GM12891 (cell line): ENCODE measurements around the gene TNPO2. TPM values are rescaled to one million over a fixed set of nuclear protein-coding genes. Genes with fewer than 3 reads are reported as not detected.

Source experiments
- DNase-seq: peaks from one replicate; pipeline ENCODE4 v3.0.0; 2011; ENCODE audit warnings: low spot score; ENCODE audit not compliant: insufficient read length
- FAIRE-seq: peaks from 2 replicates; lab custom pipeline; 2011; peaks lifted over from hg19 to GRCh38; lab: Jason Lieb, UNC
- PAX5 ChIP-seq: IDR thresholded peaks from 2 replicates; pipeline ENCODE4 v1.6.1; 2011; ENCODE audit warnings: low read length, moderate library complexity, mild to moderate bottlenecking; ENCODE audit not compliant: insufficient read depth, severe bottlenecking
- POLR2A ChIP-seq: IDR thresholded peaks from 2 replicates; pipeline ENCODE4 v1.6.1; 2011; ENCODE audit warnings: low read depth, low read length, control low read depth
- POLR2AphosphoS5 ChIP-seq: IDR thresholded peaks from 2 replicates; pipeline ENCODE4 v1.6.1; 2011; ENCODE audit warnings: low read depth, low read length, control low read depth
- POU2F2 ChIP-seq: IDR thresholded peaks from 2 replicates; pipeline ENCODE4 v1.6.1; 2011; ENCODE audit warnings: low read depth, mild to moderate bottlenecking, control low read depth, low read length, moderate library complexity
- SPI1 ChIP-seq: IDR thresholded peaks from 2 replicates; pipeline ENCODE4 v1.6.1; 2011; ENCODE audit warnings: low read depth, low read length, control low read depth
- TAF1 ChIP-seq: IDR thresholded peaks from 2 replicates; pipeline ENCODE4 v1.6.1; 2011; ENCODE audit warnings: low read depth, low read length, control low read depth
- polyA plus RNA-seq: library from polyadenylated mRNA; unstranded; fragments of >200 nt; gene quantifications from one replicate; pipeline ENCODE4 v1.2.1, GENCODE V29; 2012; ENCODE audit warnings: low read depth, missing spikeins, inconsistent platforms; ENCODE audit not compliant: missing spikeins

Gene TNPO2
- 31.1 TPM for polyA plus RNA-seq

DNA sequence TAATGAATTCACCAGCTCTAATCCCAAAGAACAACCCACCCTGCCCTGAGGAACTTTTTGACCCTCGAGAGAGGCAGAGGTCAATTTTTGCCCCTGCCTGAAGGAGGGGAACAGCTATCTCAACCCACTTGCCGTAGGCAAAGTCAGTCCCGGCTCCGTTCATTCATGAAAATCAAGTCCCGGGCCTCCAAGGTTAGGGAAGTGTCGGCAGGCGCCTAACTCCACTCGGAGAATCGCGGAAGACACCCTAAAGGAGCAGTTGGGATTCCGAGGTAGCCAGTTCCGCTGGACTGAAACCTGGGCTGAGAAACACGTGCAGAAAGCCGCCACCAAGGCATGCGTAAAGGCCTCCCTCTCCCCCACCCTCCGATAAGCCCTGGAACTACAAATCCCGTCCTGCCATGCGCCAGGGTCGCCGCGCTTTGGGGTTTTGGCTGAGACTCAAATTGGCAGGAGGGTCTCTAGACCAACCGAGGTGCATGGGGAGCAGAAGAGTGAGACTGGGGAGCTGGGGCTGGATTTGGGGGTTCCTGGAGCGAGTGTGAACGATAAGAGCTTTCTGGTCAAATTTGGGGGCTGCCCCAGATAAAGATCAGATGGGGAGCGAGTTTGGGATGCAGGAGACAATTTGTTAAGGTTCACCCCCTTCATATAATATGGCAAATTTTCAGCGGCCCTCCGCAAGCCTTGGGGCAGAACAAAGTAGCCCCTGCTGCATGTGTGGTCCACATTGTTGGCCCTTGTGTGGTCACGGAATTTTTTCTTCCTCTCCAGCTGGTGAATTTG, at the start of gene TNPO2:
TNPO2 (minus strand) TSS at position 292 of the 786 bp plus-strand sequence. CDS start 2,955 bp downstream, outside the sequence.
- DNase-seq (peak; percentile 69), FAIRE-seq (peak; percentile 95)
- peak; percentile 15; the same call in 1 of the 2 replicates for TF ChIP-seq TAF1
- TF ChIP-seq POU2F2, result no peak
- TF ChIP-seq SPI1, result 0 out of 2 replicates have a peak, but pooled peaks have one; percentile 34
- peak; percentile 23; the same call in 1 of the 2 replicates for TF ChIP-seq POLR2A
- no peak for TF ChIP-seq PAX5
- no peak for TF ChIP-seq POLR2AphosphoS5

GRCh38 chr19:12772323-12772722, 48.6 kb upstream of the TNPO2 start:
- no peak for FAIRE-seq
- DNase-seq, result no peak
- TF ChIP-seq PAX5, result no peak
- TF ChIP-seq POLR2AphosphoS5, result no peak
- TF ChIP-seq POLR2A, result no peak
- no peak for TF ChIP-seq POU2F2

GRCh38 chr19:12770922-12771321, 47.2 kb upstream of the TNPO2 start:
- FAIRE-seq, result no peak
- TF ChIP-seq SPI1 (no peak), POLR2AphosphoS5 (no peak)
- no peak for DNase-seq

DNA sequence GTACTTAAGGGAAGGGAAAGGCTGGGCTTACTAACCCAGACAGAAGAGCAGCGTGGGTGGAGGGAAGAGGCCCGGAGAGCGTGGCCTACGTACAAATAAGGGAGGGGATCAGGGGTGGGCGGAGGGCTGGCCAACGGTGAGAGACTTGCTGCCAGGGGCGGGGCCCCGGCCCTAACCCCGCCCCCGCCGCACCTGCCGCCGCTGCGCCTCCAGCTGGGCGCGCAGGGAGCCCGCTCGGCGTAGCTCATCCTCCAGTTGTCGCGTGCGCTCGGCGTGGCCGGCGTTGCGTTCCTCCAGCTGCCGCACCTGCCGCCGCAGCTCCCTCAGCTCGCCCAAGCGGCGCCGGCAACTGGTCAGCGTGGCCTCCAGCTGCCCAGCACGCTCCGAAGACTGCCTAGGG, 46.0 kb upstream of the TNPO2 start:
- DNase-seq (no peak), FAIRE-seq (no peak)
- no peak for TF ChIP-seq POLR2AphosphoS5
- TF ChIP-seq POLR2A, result no peak
- no peak for TF ChIP-seq POU2F2
- TF ChIP-seq SPI1, result no peak
- TF ChIP-seq TAF1, result no peak
- TF ChIP-seq PAX5, result no peak

- no peak for FAIRE-seq
- TF ChIP-seq TAF1 (no peak), SPI1 (no peak), POU2F2 (no peak), POLR2AphosphoS5 (no peak), POLR2A (no peak), PAX5 (no peak)
- DNase-seq, result no peak
Measured at GRCh38 chr19:12767666-12768065, 43.9 kb upstream of the TNPO2 start.

DNA sequence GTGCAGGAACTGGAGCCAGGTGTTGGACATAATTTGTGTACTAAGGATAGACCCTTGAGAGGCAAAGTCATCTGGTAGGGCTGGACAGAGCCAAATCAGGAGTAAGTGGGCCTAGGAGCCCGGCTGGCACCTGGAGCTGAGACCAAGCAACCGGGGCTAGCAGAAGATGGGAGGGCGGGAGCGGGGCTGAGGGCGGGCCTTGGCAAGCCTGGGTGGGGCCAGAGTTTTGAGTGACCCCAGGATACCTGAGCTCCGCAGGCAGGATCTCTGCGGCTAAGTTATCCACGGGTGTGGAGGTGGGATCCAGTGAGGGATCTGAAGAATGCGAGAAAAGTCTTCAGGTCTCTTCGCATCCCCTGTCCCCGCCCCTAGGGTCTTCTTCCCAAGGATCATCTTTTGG, 43.4 kb upstream of the TNPO2 start:
- DNase-seq (no peak), FAIRE-seq (no peak)
- TF ChIP-seq POLR2A (no peak), TAF1 (no peak), PAX5 (no peak), POU2F2 (no peak), SPI1 (no peak), POLR2AphosphoS5 (no peak)

DNA sequence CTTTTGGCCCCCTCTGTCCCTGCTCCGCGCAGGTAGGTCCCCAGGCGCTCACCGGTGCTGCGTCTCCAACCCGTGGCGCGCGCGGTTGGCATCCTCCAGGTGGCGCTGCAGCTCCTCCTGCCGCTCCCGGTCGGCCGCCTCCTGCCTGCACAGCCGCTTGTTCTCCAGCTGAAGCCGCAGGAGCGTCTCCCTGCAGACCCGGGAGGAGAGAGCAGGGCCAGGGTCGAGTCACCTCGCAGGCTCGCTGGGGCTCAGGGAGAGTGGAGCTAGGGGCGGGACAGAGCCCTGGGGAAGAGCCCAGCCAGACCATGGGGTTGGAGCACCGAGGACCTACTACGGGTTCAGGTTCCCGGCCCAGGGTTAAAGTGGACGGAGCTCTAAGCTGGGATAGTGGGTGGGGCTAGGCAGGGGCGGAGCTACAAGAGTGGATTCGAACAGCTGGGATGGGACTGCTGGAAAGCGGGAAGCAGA, 42.4 kb upstream of the TNPO2 start:
- DNase-seq (peak; percentile 90), FAIRE-seq (peak; percentile 91)
- TF ChIP-seq POU2F2, result no peak
- TF ChIP-seq POLR2A, result no peak
- TF ChIP-seq POLR2AphosphoS5, result no peak

GRCh38 chr19:12764698-12765097, 41.0 kb upstream of the TNPO2 start:
- no peak for DNase-seq
- FAIRE-seq, result no peak
- TF ChIP-seq POLR2AphosphoS5 (no peak), POLR2A (no peak), PAX5 (no peak), SPI1 (no peak), POU2F2 (no peak), TAF1 (no peak)

- TF ChIP-seq POLR2A (no peak), SPI1 (no peak), TAF1 (no peak), POU2F2 (no peak), PAX5 (no peak), POLR2AphosphoS5 (no peak)
- no peak for FAIRE-seq
- DNase-seq, result no peak
Measured at GRCh38 chr19:12763100-12763499, 39.4 kb upstream of the TNPO2 start.
